GM19372 (cell line): ENCODE measurements around the gene TMEM184C.
A peak's percentile ranks its signal among the peaks of the same experiment; 100 is the strongest.

Source experiments
- ATAC-seq: cut with Tn5 transposase; IDR thresholded peaks from one replicate; pipeline ENCODE4 v1.9.1; 2021; ENCODE audit warnings: mild to moderate bottlenecking, low read depth, moderate library complexity; ENCODE audit not compliant: unreplicated experiment

Gene TMEM184C

DNA sequence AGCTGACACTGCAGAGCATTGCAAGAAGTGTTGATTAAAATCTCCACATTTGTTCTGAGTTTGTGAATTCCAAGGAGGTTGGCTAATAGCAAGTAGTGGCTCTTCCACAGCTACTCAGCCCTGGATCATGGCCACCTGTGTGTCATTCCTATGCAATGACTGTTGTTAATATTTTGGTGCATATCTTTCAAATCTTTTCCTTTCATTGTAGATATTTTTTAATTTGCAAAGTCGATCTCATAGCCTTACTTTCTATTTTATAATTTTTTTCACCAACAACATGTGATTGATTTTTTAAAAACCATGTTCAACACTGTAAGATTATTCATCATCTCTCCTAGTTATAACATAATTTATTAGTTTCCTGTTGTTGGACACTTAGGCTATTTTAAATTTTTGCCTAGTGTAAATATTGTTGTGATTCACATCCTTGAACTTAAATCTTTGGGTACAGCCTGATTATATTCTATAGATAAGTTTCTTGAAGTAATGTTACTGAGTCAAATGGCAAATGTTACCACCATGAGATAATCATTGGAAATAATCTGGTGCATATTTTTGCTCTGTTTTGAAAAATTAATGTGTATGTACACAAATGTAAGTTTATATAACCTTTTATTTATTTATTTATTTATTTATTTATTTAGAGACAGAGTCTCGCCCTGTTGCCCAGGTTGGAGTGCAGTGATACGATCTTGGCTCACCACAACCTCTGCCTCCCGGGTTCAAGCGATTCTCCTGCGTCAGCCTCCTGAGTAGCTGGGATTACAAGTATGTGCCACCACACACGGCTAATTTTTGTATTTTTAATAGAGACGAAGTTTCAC lies 97.6 kb downstream of the TMEM184C start:
- no peak for ATAC-seq

DNA sequence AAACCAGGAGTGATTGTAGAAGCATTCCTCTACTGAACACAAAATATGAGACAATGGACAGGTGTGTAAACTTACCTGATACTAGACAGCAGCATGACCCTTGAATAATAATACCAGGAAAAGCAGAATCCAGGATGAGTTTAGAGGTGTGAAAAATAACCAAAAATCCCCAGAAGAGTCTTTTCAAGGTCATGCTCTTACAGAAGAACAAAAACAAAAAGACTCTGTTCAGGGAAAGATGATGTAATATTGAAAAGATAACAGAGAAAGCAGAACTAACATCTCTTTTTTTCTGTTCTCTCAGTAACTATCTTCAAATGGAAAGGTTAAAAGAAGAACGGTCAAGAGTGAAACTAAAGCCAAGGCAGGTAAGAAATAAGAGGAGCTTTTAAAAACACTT lies 100.7 kb downstream of the TMEM184C start:
- ATAC-seq = peak; percentile 94
